K562 (cell line): Measurements from ENCODE around the gene IL23R. TPM values are rescaled to one million over a fixed set of nuclear protein-coding genes. Genes with fewer than 3 reads are reported as not detected.

ENCODE experiments used
- ARNT ChIP-seq, 2 experiments: fragments of 450-650 bp; IDR thresholded peaks; 2 replicates each; pipeline ENCODE4 v1.6.1; 2016; ENCODE audit warnings: mild to moderate bottlenecking in 1 of 2
- CHD4 ChIP-seq: fragments of 200-600 bp; sonication (generic); IDR thresholded peaks from 3 replicates; pipeline ENCODE4 v1.6.1; 2012; ENCODE audit warnings: low read depth, mild to moderate bottlenecking, mixed read lengths, low read length, inconsistent platforms; ENCODE audit not compliant: insufficient read depth, insufficient replicate concordance, poor library complexity, severe bottlenecking
- CTBP1 ChIP-seq: fragments of 450-650 bp; IDR thresholded peaks from 2 replicates; pipeline ENCODE4 v1.6.1; 2016; ENCODE audit warnings: borderline replicate concordance
- DPF2 ChIP-seq: fragments of 450-650 bp; IDR thresholded peaks from 2 replicates; pipeline ENCODE4 v1.6.1; 2016
- EZH2 ChIP-seq: IDR thresholded peaks from 2 replicates; pipeline ENCODE4 v1.6.1; 2012; ENCODE audit warnings: low read depth, mild to moderate bottlenecking, inconsistent platforms, low read length, borderline replicate concordance
- FOS ChIP-seq: IDR thresholded peaks from 3 replicates; pipeline ENCODE4 v1.6.1; 2011; ENCODE audit not compliant: insufficient read length; ENCODE audit errors: extremely low read depth
- FOXJ2 ChIP-seq: fragments of 200-800 bp; sonication (Bioruptor generic); IDR thresholded peaks from 2 replicates; pipeline ENCODE4 v1.6.1; 2016; ENCODE audit warnings: missing genetic modification characterization, missing compliant biosample characterization
- FOXK2 ChIP-seq, 2 experiments: fragments of 450-650 bp; IDR thresholded peaks in 1 of 2; conservative IDR thresholded peaks in 1 of 2; 2 replicates each; pipeline ENCODE4 v1.6.1; 2016; ENCODE audit warnings: low read depth in 2 of 2, mild to moderate bottlenecking in 1 of 2
- GTF3C2 ChIP-seq: IDR thresholded peaks from 3 replicates; pipeline ENCODE4 v1.6.1; 2011; ENCODE audit warnings: borderline replicate concordance, mild to moderate bottlenecking, moderate library complexity; ENCODE audit not compliant: insufficient read length; ENCODE audit errors: extremely low read depth
- HDAC2 ChIP-seq: fragments of 450-650 bp; IDR thresholded peaks from 2 replicates; pipeline ENCODE4 v1.6.1; 2016; ENCODE audit warnings: mild to moderate bottlenecking
- HNRNPH1 ChIP-seq: fragments of 200-400 bp; formaldehyde crosslinking; optimal IDR thresholded peaks from 2 replicates; pipeline ENCODE3; 2017; ENCODE audit warnings: low read depth, mild to moderate bottlenecking, low read length, moderate library complexity
- ILF3 ChIP-seq: fragments of 450-650 bp; IDR thresholded peaks from 2 replicates; pipeline ENCODE4 v1.6.1; 2018; ENCODE audit warnings: antibody characterized with exemption, mild to moderate bottlenecking, moderate library complexity, borderline replicate concordance
- KDM1A ChIP-seq, 2 experiments: fragments of 450-650 bp; IDR thresholded peaks; 2 replicates each; pipeline ENCODE4 v1.6.1; 2016; ENCODE audit warnings: mild to moderate bottlenecking in 2 of 2
- NFIX ChIP-seq: fragments of 250-450 bp; sonication (Bioruptor Pico); IDR thresholded peaks from 2 replicates; pipeline ENCODE4 v1.4.0; 2020; ENCODE audit warnings: low read depth, mild to moderate bottlenecking, moderate library complexity
- PCBP2 ChIP-seq: fragments of 200-400 bp; formaldehyde crosslinking; IDR thresholded peaks from 2 replicates; pipeline ENCODE4 v1.6.1; 2018; ENCODE audit warnings: low read length, low read depth, mild to moderate bottlenecking, moderate library complexity; ENCODE audit not compliant: poor library complexity, severe bottlenecking
- PTBP1 ChIP-seq: fragments of 200-400 bp; formaldehyde crosslinking; IDR thresholded peaks from 2 replicates; pipeline ENCODE4 v1.6.1; 2017; ENCODE audit warnings: low read depth, low read length
- SIX5 ChIP-seq, 2 experiments: IDR thresholded peaks; 2 replicates each; pipeline ENCODE4 v1.6.1; 2011; ENCODE audit warnings: low read length in 2 of 2, borderline replicate concordance in 1 of 2, low read depth in 1 of 2, mild to moderate bottlenecking in 1 of 2, moderate library complexity in 1 of 2; ENCODE audit not compliant: insufficient read depth in 1 of 2
- SRF ChIP-seq, 2 experiments: fragments of 250-450, 450-650 bp in 1 of 2; sonication (Bioruptor Pico) in 1 of 2; sonication (generic) in 1 of 2; formaldehyde crosslinking; IDR thresholded peaks; 2 replicates each; pipeline versions ENCODE4 v1.5.0 to v1.5.1; 2020 to 2022; ENCODE audit warnings: mild to moderate bottlenecking in 1 of 2, missing genetic modification reagents in 1 of 2
- TGIF2 ChIP-seq: sonication (generic); formaldehyde crosslinking; IDR thresholded peaks from 2 replicates; pipeline ENCODE4 v1.8.1; 2022; ENCODE audit warnings: mild to moderate bottlenecking, missing genetic modification reagents, moderate library complexity
- THRAP3 ChIP-seq: fragments of 450-650 bp; IDR thresholded peaks from 2 replicates; pipeline ENCODE4 v1.6.1; 2016; ENCODE audit warnings: mild to moderate bottlenecking, inconsistent platforms, borderline replicate concordance
- ZNF449 ChIP-seq: fragments of 250-450 bp; sonication (Bioruptor Pico); IDR thresholded peaks from 2 replicates; pipeline ENCODE4 v1.8.0; 2022; ENCODE audit warnings: moderate library complexity, mild to moderate bottlenecking, inconsistent platforms
- ZNF586 ChIP-seq: fragments of 450-650 bp; formaldehyde crosslinking; conservative IDR thresholded peaks from 2 replicates; pipeline ENCODE4 v1.4.0; 2020; ENCODE audit warnings: mild to moderate bottlenecking, moderate library complexity
- ZNF655 ChIP-seq: fragments of 250-450 bp; sonication (Bioruptor Pico); IDR thresholded peaks from 2 replicates; pipeline ENCODE4 v1.5.0; 2021
- polyA plus RNA-seq, 8 experiments: library from polyadenylated mRNA; depleted of rRNA in 4 of 8; stranded (reverse) in 5 of 8; unstranded in 3 of 8; fragments of >200 nt; fragmentation: Nextera tagmentation in 2 of 8; fragmentation: Illumina TruSeq in 1 of 8; extraction: Ambion mirVana in 2 of 8; extraction: Trizol in 1 of 8; gene quantifications; 2 replicates each; pipeline versions ENCODE4 v1.2.1 to v1.2.3, GENCODE V29; 2011 to 2014; ENCODE audit warnings: inconsistent platforms in 1 of 8, missing spikeins in 1 of 8
- total RNA-seq, 7 experiments: library from RNA; depleted of rRNA in 6 of 7; stranded (reverse); fragments of >200 nt in 6 of 7; fragmentation: Illumina TruSeq in 2 of 7; extraction: Trizol in 2 of 7; gene quantifications; 2 replicates each; pipeline versions ENCODE4 v1.2.1 to v1.2.3, GENCODE V29; 2011 to 2021; ENCODE audit warnings: low replicate concordance in 1 of 7

Gene IL23R
- total and polyA plus RNA-seq, 9 of the 15 experiments (the other 6 are each of a cell fraction or from before 2014, with no cell fraction given) = 4.4 to 52.7 (median 22.8) TPM

GRCh38 chr1:67191668-67192520, 25.6 kb downstream of the IL23R start (continued):
- no peak for TF ChIP-seq TGIF2 (CRISPR knock-in tag)
- TF ChIP-seq SRF (CRISPR knock-in tag; IDR thresholded peaks at IDR 0.05) = no peak
- TF ChIP-seq HDAC2 = no peak
- no peak for TF ChIP-seq FOS
- peak; percentile 7 to 15; a peak in 1 of 4 replicates for TF ChIP-seq KDM1A (IDR thresholded peaks at IDR 0.05)
- no peak; a peak in 1 of 4 replicates for TF ChIP-seq FOXK2 (conservative IDR thresholded peaks at IDR 0.05 in 1 of 2, IDR thresholded peaks at IDR 0.05 in 1 of 2; ENCODE audit: low read depth in 2 of 2)
- TF ChIP-seq GTF3C2 = no peak
- no peak for TF ChIP-seq PCBP2
- TF ChIP-seq ZNF655 (CRISPR knock-in tag) = no peak
- no peak for TF ChIP-seq NFIX (CRISPR knock-in tag)
- no peak for TF ChIP-seq SIX5 (IDR thresholded peaks at IDR 0.05; ENCODE audit: borderline replicate concordance in 1 of 2, insufficient read depth in 1 of 2, low read depth in 1 of 2, low read length in 2 of 2)
- TF ChIP-seq ZNF586 (CRISPR knock-in tag) = no peak
- no peak for TF ChIP-seq CHD4
- peak; percentile 88 for TF ChIP-seq DPF2
- TF ChIP-seq THRAP3 = no peak
- no peak for TF ChIP-seq ILF3
- TF ChIP-seq FOXJ2 (tag) = no peak
- no peak for TF ChIP-seq ZNF449 (CRISPR knock-in tag)
- no peak for TF ChIP-seq HNRNPH1
- no peak for TF ChIP-seq PTBP1
- TF ChIP-seq EZH2 = no peak
- TF ChIP-seq ARNT (IDR thresholded peaks at IDR 0.05) = no peak
- TF ChIP-seq CTBP1 = peak; percentile 71; the same call in 1 of the 2 replicates
